ENCODE measurements around the gene PTPRE. TPM values are rescaled to one million over a fixed set of nuclear protein-coding genes. Genes with fewer than 3 reads are reported as not detected.

The PTPRE gene
- total RNA-seq, 1 experiment from 2014 or later = 2.6 TPM

GRCh38 chr10:128124813-128125403 is 218.0 kb downstream of the PTPRE start:
- DNase-seq (ENCODE audit: low read depth) = no peak

GRCh38 chr10:128125416-128125943 is 218.6 kb downstream of the PTPRE start:
- no peak for DNase-seq (ENCODE audit: low read depth)

DNA sequence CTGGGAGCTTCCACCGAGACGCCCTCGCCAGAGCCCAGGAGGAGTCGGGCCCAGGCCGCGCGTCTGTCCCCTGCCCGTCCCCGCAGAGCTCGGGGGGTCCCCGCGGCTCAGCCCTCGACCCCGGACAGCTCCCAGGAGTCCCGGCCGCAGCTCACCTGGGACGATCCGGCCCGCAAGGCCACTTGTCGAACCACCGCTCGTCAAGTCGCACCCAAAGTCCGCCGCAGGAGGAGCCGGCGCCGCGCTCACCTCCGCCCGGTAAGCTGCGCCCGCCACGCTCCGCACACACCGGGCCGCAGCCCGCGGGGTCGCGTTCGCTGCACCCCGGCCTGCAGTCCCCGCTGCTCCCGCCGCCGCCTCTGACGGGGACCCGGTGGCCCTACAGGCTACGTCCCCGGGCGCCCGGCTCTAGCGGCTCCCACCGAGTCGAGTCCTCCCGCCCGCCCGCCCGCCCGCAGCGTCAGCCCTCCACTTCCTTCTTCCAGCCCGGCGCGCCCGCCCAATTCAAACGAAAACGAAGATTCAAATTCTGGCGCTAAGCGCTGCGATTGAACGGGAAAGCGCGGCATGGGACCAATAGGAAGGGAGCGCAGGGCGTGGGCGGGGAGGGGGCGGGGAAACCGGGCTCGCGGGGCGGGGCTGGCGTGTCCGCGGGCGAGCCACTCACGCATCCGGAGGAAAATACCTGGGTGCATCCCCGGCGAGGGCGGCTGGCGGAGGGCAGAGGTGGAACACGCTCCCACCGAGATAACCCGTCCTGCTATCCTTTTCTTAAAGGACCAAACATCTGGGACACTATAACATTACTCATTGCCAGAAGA is 219.3 kb downstream of the PTPRE start, which contains the start of gene MKI67:
Gene MKI67 (minus strand): TSS at position 480 of the 821 bp plus-strand sequence. CDS start 756 bp downstream, outside the sequence.
- DNase-seq (ENCODE audit: low read depth) = peak; percentile 91

DNA sequence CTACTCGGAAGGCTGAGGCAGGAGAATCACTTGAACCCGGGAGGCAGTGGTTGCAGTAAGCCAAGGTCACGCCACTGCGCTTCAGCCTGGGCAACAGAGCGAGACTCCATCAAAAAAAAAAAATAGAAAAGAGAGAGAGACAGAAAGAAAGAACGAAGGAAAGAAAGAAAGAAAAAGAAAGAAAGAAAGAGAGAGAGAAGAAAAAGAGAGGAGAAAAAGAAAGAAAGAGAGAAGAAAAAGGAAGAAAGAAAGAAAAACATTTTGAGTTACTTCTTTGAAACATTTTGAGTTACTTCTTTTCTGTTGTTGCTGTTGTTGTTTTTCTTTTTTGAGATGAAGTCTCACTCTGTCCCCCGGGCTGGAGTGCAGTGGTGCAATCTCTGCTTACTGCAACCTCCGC is 221.7 kb downstream of the PTPRE start:
- DNase-seq (ENCODE audit: low read depth) = no peak

- no peak for DNase-seq (ENCODE audit: low read depth)
Measured at GRCh38 chr10:128130051-128130450, 223.1 kb downstream of the PTPRE start.

Other genes with a start within 250 kb of the PTPRE start
- 0.06 TPM in 1 of 2 replicates, not detected in the other for gene FOXI2, start 169.9 kb upstream of the PTPRE start, total RNA-seq (2014; rRNA removed; shearing (Covaris generic))
- not detected in 2 replicates for gene CLRN3, start 14.2 kb upstream of the PTPRE start, total RNA-seq (2014; rRNA removed; shearing (Covaris generic))
- 23.1 and 32.2 TPM in 2 replicates for gene MKI67, start 219.3 kb downstream of the PTPRE start, total RNA-seq (2014; rRNA removed; shearing (Covaris generic))